Right atrium auricular region (tissue), 2 donors: Measurements from ENCODE around the gene ZNF319. TPM values are rescaled to one million over a fixed set of nuclear protein-coding genes. Genes with fewer than 3 reads are reported as not detected.

Experiments used
- DNase-seq: peaks from one replicate; pipeline ENCODE4 v3.0.0-alpha.2; 2019; ENCODE audit warnings: low spot score
- H3K27ac ChIP-seq, 2 donors: fragments of 200-600 bp; sonication (generic); 1 replicate in 1 of 2; 2 replicates in 1 of 2; pipeline ENCODE4 v1.5.1; 2016 to 2019
- H3K27me3 ChIP-seq, 2 donors: fragments of 200-600 bp; sonication (generic); one replicate each; pipeline versions ENCODE4 v1.5.1 to v1.6.0; 2017 to 2019
- H3K36me3 ChIP-seq: fragments of 200-600 bp; sonication (generic); one replicate; pipeline ENCODE4 v1.5.1; 2016
- H3K4me1 ChIP-seq, 2 donors: fragments of 200-600 bp; sonication (generic); one replicate each; pipeline versions ENCODE4 v1.5.1 to v1.6.0; 2017 to 2019
- H3K4me3 ChIP-seq, 2 donors: fragments of 200-600 bp; sonication (generic); 1 replicate in 1 of 2; 2 replicates in 1 of 2; pipeline ENCODE4 v1.5.1; 2017 to 2019; ENCODE audit warnings: mild to moderate bottlenecking in 1 of 2, moderate library complexity in 1 of 2
- H3K9me3 ChIP-seq, 2 donors: fragments of 200-600 bp; sonication (generic); one replicate each; pipeline ENCODE4 v1.5.1; 2019
- CTCF ChIP-seq, 2 donors: fragments of 200-600 bp; sonication (generic); IDR thresholded peaks; one replicate each; pipeline ENCODE4 v1.5.1; 2019; ENCODE audit warnings: antibody characterized with exemption in 2 of 2
- total RNA-seq, 2 donors: library from RNA; depleted of rRNA; stranded (reverse); fragments of >200 nt; gene quantifications; one replicate each; pipeline ENCODE4 v1.1.0, GENCODE V29; 2016

The ZNF319 gene
- total RNA-seq, 2 donors from 2014 or later = 5.1 to 6.6 TPM

- H3K4me3 ChIP-seq = no peak overlapping the region
- H3K27me3 ChIP-seq = no peaks in the 10 kb centered on the region
- no peak for TF ChIP-seq CTCF (IDR thresholded peaks at IDR 0.05)
- H3K4me1 ChIP-seq = no peaks in the 10 kb centered on the region
- no peak for DNase-seq
- H3K36me3 ChIP-seq = no peaks in the 10 kb centered on the region
- no peaks in the 10 kb centered on the region for H3K9me3 ChIP-seq
- no peak overlapping the region for H3K27ac ChIP-seq
Measured at GRCh38 chr16:57952909-57953308, 47.6 kb downstream of the ZNF319 start.

- TF ChIP-seq CTCF (IDR thresholded peaks at IDR 0.05) = no peak
- no peaks in the 10 kb centered on the region for H3K9me3 ChIP-seq
- H3K4me1 ChIP-seq = no peaks in the 10 kb centered on the region
- H3K27ac ChIP-seq = no peak overlapping the region
- no peaks in the 10 kb centered on the region for H3K27me3 ChIP-seq
- DNase-seq = no peak
- no peaks in the 10 kb centered on the region for H3K36me3 ChIP-seq
- no peak overlapping the region for H3K4me3 ChIP-seq
Measured at GRCh38 chr16:57951204-57951960, 49.1 kb downstream of the ZNF319 start.

GRCh38 chr16:57950382-57950781, 50.1 kb downstream of the ZNF319 start:
- Histone ChIP-seq H3K9me3 (no peaks in the 10 kb centered on the region), H3K36me3 (no peaks in the 10 kb centered on the region), H3K27ac (no peak overlapping the region), H3K27me3 (no peaks in the 10 kb centered on the region), H3K4me1 (no peaks in the 10 kb centered on the region), H3K4me3 (no peak overlapping the region)
- DNase-seq = no peak
- TF ChIP-seq CTCF (IDR thresholded peaks at IDR 0.05) = no peak

GRCh38 chr16:57949595-57950238, 50.8 kb downstream of the ZNF319 start:
- no peak for TF ChIP-seq CTCF (IDR thresholded peaks at IDR 0.05)
- DNase-seq = no peak
- H3K4me3 ChIP-seq = no peak overlapping the region
- H3K4me1 ChIP-seq = no peaks in the 10 kb centered on the region
- H3K9me3 ChIP-seq = no peaks in the 10 kb centered on the region
- no peaks in the 10 kb centered on the region for H3K27me3 ChIP-seq
- no peaks in the 10 kb centered on the region for H3K36me3 ChIP-seq
- no peak overlapping the region for H3K27ac ChIP-seq

GRCh38 chr16:57949013-57949412, 51.5 kb downstream of the ZNF319 start:
- H3K4me1 ChIP-seq = no peaks in the 10 kb centered on the region
- H3K4me3 ChIP-seq = no peak overlapping the region
- no peaks in the 10 kb centered on the region for H3K27me3 ChIP-seq
- H3K27ac ChIP-seq = no peak overlapping the region
- TF ChIP-seq CTCF (IDR thresholded peaks at IDR 0.05) = no peak
- H3K9me3 ChIP-seq = no peaks in the 10 kb centered on the region
- no peaks in the 10 kb centered on the region for H3K36me3 ChIP-seq
- DNase-seq = no peak
